ENCODE measurements around the gene DCTN3.

Gene DCTN3

DNA sequence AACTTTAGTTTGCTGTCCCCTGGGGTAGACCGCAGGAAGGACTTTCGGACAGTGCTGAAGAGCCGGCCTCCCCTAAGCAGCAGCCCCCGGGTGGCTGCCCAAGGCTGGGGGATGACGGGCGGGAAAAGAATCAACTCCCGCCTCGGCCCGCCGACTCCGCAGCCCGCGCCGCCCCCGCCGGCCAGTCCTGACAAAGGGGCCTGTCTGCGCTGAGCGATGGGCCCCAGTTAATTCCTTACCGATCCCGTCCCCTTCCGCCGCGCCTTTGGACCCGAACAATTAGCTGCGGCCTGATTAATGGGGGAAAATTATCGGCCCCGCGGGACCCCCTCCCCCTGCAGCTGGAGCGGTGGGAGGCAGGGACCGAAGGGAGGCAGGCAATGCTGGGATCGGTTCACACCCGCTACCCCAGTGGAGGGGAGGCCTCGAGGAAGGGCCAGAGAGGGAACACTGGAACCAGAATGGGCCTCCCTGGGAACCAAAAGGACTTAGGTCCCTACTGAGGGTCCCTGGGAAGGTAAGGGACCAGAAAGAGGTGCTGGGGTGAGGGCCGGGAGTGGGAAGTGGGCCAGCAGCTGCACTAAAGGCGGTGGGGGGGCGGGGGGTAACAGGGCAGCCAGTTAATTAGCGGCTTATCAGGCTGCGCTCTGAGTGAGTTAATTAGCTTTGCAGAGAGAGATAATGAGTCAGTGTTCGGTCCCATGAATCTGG lies 4.3 kb upstream of the DCTN3 start:
- TF ChIP-seq, protein P1, sequence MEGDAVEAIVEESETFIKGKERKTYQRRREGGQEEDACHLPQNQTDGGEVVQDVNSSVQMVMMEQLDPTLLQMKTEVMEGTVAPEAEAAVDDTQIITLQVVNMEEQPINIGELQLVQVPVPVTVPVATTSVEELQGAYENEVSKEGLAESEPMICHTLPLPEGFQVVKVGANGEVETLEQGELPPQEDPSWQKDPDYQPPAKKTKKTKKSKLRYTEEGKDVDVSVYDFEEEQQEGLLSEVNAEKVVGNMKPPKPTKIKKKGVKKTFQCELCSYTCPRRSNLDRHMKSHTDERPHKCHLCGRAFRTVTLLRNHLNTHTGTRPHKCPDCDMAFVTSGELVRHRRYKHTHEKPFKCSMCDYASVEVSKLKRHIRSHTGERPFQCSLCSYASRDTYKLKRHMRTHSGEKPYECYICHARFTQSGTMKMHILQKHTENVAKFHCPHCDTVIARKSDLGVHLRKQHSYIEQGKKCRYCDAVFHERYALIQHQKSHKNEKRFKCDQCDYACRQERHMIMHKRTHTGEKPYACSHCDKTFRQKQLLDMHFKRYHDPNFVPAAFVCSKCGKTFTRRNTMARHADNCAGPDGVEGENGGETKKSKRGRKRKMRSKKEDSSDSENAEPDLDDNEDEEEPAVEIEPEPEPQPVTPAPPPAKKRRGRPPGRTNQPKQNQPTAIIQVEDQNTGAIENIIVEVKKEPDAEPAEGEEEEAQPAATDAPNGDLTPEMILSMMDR (IDR thresholded peaks at IDR 0.05; ENCODE audit: extremely low read depth, insufficient read depth, missing control alignments) = no peak
- no peak for DNase-seq (ENCODE audit: low spot score)
- in situ Hi-C loops (cut with MboI; ENCODE audit: low pct_unique_long_range_greater_than_20kb, low sequenced_read_pairs, unreplicated experiment) = no loop called here

DNA sequence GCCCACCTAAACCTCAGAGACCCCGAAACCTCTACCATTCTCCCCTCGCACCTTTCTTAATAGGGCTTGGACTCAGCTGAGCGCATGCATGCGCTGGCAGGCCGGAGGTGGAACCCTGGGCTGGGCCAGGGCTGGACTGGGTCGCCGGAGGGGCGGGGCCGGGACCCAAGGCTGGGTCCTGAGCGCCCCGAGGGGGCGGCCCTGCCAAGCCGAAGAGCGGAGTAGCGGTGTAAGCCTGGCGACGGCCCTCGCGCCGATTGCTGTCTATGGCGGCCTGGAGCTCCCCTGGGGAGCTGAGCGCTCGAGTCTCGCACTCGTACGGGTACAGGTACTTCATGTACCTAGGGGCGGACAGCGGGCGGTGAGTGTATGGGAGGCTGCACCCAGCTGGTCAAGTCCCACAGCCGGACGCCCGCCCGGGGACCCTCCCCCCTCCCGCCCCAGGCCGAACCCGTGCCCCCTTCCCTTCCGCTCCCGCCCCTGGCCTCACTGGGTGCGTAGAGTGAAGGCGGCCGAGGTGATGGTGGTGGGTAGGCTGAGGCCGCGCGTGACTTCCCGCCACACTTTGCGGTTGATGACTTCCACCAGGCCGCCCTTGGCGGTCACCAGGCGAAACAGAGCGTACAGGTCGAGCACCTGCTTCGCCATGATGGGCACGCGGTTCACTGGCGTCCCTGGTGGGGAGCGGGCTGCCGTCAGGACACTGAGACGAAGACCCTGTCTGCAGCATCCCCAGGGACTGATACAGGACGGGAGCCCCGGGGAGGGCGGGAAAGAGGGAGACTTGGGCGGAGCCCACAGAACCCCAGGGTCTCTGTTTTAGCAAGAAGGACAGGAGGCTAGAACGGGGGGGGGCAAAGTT lies 3.3 kb upstream of the DCTN3 start:
- in situ Hi-C loops (cut with MboI; ENCODE audit: low pct_unique_long_range_greater_than_20kb, low sequenced_read_pairs, unreplicated experiment) = no loop called here
- TF ChIP-seq, protein P1 (IDR thresholded peaks at IDR 0.05; ENCODE audit: extremely low read depth, insufficient read depth, missing control alignments) = no peak
- no peak for DNase-seq (ENCODE audit: low spot score)

DNA sequence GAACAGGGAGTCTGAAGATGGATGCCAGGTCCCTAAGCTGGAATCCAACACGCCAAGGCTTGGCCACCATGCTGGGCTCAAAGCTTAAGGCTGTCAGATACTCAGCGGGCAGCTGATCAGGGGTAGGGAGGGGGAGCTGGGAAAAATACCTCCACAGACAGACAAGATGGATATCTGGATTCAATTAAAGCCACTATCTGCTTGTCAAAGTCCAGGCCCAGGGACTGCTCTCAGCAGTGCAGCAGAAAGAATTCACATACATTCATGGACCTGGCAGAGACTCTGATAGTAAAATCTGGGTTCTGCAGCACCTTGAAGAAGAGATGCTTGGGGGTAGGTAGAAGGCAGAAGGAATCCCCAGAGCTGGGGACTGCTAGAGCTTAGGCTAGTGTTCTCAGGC lies 5.2 kb downstream of the DCTN3 start:
- in situ Hi-C loops (cut with MboI; ENCODE audit: low pct_unique_long_range_greater_than_20kb, low sequenced_read_pairs, unreplicated experiment) = no loop called here
- TF ChIP-seq, protein P1 (IDR thresholded peaks at IDR 0.05; ENCODE audit: extremely low read depth, insufficient read depth, missing control alignments) = no peak
- DNase-seq (ENCODE audit: low spot score) = no peak

DNA sequence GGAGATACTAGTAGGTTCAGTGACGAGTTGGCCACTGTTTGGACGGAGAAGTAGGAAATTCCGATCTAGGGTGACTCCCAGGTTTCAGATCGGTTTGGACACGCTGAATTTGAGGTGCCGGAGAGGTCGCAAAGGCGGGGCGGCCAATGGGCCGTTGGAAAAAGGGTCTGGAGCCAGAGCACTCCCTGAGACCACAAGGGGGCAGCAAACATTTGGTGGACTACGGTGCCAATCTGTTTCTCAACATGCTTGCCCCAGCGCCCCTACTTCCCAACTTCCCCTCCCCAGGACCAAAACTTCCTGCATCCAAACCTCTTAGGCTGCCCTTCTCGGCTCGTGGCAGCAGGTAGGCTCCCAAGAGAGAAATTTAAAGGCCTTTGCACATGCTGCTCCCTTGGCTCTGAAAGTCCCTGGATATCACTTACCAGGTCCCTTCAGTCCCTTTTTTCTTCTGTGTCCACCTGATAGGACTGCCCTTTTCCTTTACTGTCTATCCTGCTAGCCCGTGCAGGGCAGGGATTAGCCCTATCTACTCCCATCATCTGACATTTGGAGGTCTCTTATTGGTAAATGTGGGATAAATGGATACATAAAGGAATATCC lies 7.4 kb downstream of the DCTN3 start:
- in situ Hi-C loops (cut with MboI; ENCODE audit: low pct_unique_long_range_greater_than_20kb, low sequenced_read_pairs, unreplicated experiment) = no loop called here
- TF ChIP-seq, protein P1 (IDR thresholded peaks at IDR 0.05; ENCODE audit: extremely low read depth, insufficient read depth, missing control alignments) = peak; percentile 87
- DNase-seq (ENCODE audit: low spot score) = peak; percentile 83

DNA sequence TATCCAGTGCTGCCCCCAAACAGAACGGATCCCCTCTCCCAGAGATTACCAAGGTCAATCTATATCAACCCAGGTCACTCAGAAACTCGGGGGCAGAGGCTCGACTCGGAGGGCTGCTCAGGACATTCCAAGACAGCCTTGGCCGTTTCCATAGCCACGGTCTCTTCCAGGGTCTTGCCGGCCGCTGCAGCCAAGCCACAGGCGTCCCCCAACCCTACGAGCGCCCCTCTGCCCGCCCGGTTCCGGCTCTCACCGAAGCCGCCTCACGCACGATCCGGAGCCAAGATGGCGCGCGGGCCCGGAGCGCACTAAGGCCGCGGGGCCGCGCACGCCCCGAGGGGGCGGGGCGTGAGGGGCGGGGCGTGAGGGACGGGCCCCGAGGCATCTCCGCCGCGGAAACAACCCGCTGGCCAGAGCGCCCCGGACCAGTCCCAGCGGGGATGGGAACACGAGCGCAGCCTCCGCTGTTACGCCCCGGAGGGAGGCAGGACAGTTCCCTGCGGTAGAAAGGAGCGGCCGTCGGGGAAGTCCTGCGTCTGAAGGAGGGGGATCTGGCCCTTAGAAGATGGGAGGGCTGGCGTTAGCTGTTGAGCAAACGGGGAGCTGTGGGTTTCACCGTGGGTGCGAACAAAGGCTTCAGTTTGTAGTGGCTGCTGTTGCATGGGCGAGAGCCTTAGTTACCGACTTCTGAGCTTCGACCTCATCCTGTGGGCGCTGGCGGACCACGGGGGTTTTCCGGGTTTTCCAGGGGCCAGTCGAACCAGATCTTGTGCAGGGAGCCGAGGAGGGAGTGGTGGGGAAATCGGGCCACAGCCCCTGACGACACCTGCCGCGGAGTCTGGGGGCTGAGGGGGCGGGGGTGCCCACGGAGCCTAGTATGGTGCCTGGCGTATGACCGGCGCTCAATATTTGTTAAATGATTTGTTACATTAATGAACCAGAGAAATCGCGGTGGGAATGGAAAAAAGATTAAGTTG lies 8.2 kb downstream of the DCTN3 start, which contains the start of gene RPP25L:
RPP25L (minus strand) TSS at position 287 of the 977 bp plus-strand sequence. CDS start 801 bp downstream, outside the sequence.
- in situ Hi-C loops (cut with MboI; ENCODE audit: low pct_unique_long_range_greater_than_20kb, low sequenced_read_pairs, unreplicated experiment) = no loop called here
- TF ChIP-seq, protein P1 (IDR thresholded peaks at IDR 0.05; ENCODE audit: extremely low read depth, insufficient read depth, missing control alignments) = no peak
- peak; percentile 96 for DNase-seq (ENCODE audit: low spot score)
